GM12878 (cell line): ENCODE results near the gene RNF41. TPM values are rescaled to one million over a fixed set of nuclear protein-coding genes. Genes with fewer than 3 reads are reported as not detected.

Experiments used
- ATAC-seq: fragments of 200-7000 bp; cut with Tn5 transposase; 3 replicates; pipeline ENCODE4 v1.9.1; 2020; ENCODE audit warnings: mild to moderate bottlenecking, moderate library complexity
- BruUV-seq: library from RNA; stranded (reverse); fragments of 400-500 nt; replicated peaks from 2 replicates; lab custom pipeline; 2021; lab: Mats Ljungman, UMichigan
- CTCF ChIA-PET: fragments of 300-600 bp; sonication (Branson Sonifier 250); formaldehyde crosslinking; extraction: SDS; loops from one replicate; lab custom pipeline; 2021; ENCODE audit warnings: inconsistent platforms; lab: Yijun Ruan, JAX
- POLR2A ChIA-PET: fragments of 350-600 bp; formaldehyde crosslinking; extraction: SDS; loops from one replicate; lab custom pipeline; 2021; ENCODE audit warnings: inconsistent platforms; lab: Charles Lee
- RAD21 ChIA-PET: fragments of 300-600 bp; sonication (Branson Sonifier 250); formaldehyde crosslinking; loops from one replicate; lab custom pipeline; 2023; ENCODE audit warnings: antibody characterized with exemption; ENCODE audit not compliant: unreplicated experiment; lab: Charles Lee
- SMC1A ChIA-PET: fragments of 300-600 bp; sonication (Branson Sonifier 250); formaldehyde crosslinking; loops from one replicate; lab custom pipeline; 2023; ENCODE audit not compliant: unreplicated experiment, uncharacterized antibody; lab: Charles Lee
- DNase-seq: peaks from one replicate; pipeline ENCODE4 v3.0.0-alpha.2; 2011; ENCODE audit warnings: low read depth, low spot score
- FAIRE-seq: peaks from 3 replicates; lab custom pipeline; 2011; peaks lifted over from hg19 to GRCh38; lab: Jason Lieb, UNC
- H2AFZ ChIP-seq: 2 replicates; pipeline ENCODE4 v1.6.0; 2011; ENCODE audit warnings: low read depth, low read length, control low read depth; ENCODE audit not compliant: control insufficient read depth
- H3K27ac ChIP-seq: 2 replicates; pipeline ENCODE4 v1.5.1; 2011; ENCODE audit warnings: control low read depth; ENCODE audit not compliant: control insufficient read depth, insufficient read depth
- H3K27me3 ChIP-seq, 2 experiments: replicated peaks in 1 of 2; 2 replicates each; pipeline versions ENCODE4 v1.6.0 to v1.6.1; 2011; ENCODE audit warnings: low read length in 1 of 2; ENCODE audit not compliant: control insufficient read depth in 2 of 2, insufficient read depth in 2 of 2
- H3K36me3 ChIP-seq, 2 experiments: 2 replicates each; pipeline ENCODE4 v1.5.1; 2011; ENCODE audit warnings: low read length in 1 of 2; ENCODE audit not compliant: control insufficient read depth in 2 of 2, insufficient read depth in 2 of 2
- H3K4me1 ChIP-seq: 2 replicates; pipeline ENCODE4 v1.6.1; 2011; ENCODE audit warnings: mild to moderate bottlenecking, low read length, moderate library complexity, mixed read lengths; ENCODE audit not compliant: control insufficient read depth, insufficient read depth
- H3K4me2 ChIP-seq: 2 replicates; pipeline ENCODE4 v1.6.0; 2011; ENCODE audit warnings: control low read depth; ENCODE audit not compliant: control insufficient read depth, insufficient read depth
- H3K4me3 ChIP-seq: fragments of 200-600 bp; sonication (generic); 2 replicates; pipeline ENCODE4 v1.5.1; 2016
- H3K79me2 ChIP-seq: 2 replicates; pipeline ENCODE4 v1.6.0; 2011; ENCODE audit warnings: low read length; ENCODE audit not compliant: control insufficient read depth, insufficient read depth
- H3K9ac ChIP-seq: 2 replicates; pipeline ENCODE4 v1.8.0; 2011; ENCODE audit warnings: low read length, control low read depth, mixed read lengths; ENCODE audit not compliant: control insufficient read depth, insufficient read depth
- H3K9me3 ChIP-seq: replicated peaks from 3 replicates; pipeline ENCODE4 v1.5.1; 2011; ENCODE audit warnings: mild to moderate bottlenecking, low read length; ENCODE audit not compliant: control insufficient read depth, insufficient read depth
- H4K20me1 ChIP-seq: 2 replicates; pipeline ENCODE4 v1.6.0; 2011; ENCODE audit not compliant: control insufficient read depth, insufficient read depth
- CEBPZ ChIP-seq: fragments of 150-350 bp; IDR thresholded peaks from 2 replicates; pipeline ENCODE4 v1.6.1; 2016; ENCODE audit warnings: low read depth, low read length
- CHD1 ChIP-seq: IDR thresholded peaks from 2 replicates; pipeline ENCODE4 v1.6.1; 2012; ENCODE audit warnings: low read depth, low read length, improper control_type of control experiment
- EED ChIP-seq: sonication (generic); IDR thresholded peaks from 2 replicates; pipeline ENCODE4 v1.6.1; 2016; ENCODE audit warnings: antibody characterized with exemption, low read depth
- HSF1 ChIP-seq: fragments of 150-350 bp; IDR thresholded peaks from 2 replicates; pipeline ENCODE4 v1.6.1; 2014; ENCODE audit warnings: mild to moderate bottlenecking, low read depth, low read length
- IRF5 ChIP-seq: fragments of 450-650 bp; IDR thresholded peaks from 2 replicates; pipeline ENCODE4 v1.6.1; 2017; ENCODE audit warnings: borderline replicate concordance
- MYC ChIP-seq: IDR thresholded peaks from 2 replicates; pipeline ENCODE4 v1.6.1; 2011; ENCODE audit warnings: mild to moderate bottlenecking, low read length, moderate library complexity, inconsistent platforms; ENCODE audit not compliant: insufficient read depth, insufficient replicate concordance, insufficient read length, severe bottlenecking
- NFYA ChIP-seq: IDR thresholded peaks from 2 replicates; pipeline ENCODE4 v1.6.1; 2011; ENCODE audit warnings: low read depth, mild to moderate bottlenecking, low read length, improper control_type of control experiment, borderline replicate concordance
- NFYB ChIP-seq: IDR thresholded peaks from 2 replicates; pipeline ENCODE4 v1.6.1; 2011; ENCODE audit warnings: low read depth, mild to moderate bottlenecking, low read length, improper control_type of control experiment, moderate library complexity; ENCODE audit not compliant: insufficient read depth
- POLR2AphosphoS5 ChIP-seq: IDR thresholded peaks from 2 replicates; pipeline ENCODE4 v1.6.1; 2011; ENCODE audit warnings: mild to moderate bottlenecking, low read length, inconsistent platforms
- in situ Hi-C: fragments of 300-500 bp; cut with MboI; formaldehyde crosslinking; loops from 9 replicates; pipeline ENCODE4 v1.14.3; 2018; ENCODE audit warnings: mixed read lengths
- intact Hi-C: fragments of 100-400 bp; cut with micrococcal nuclease; formaldehyde crosslinking; loops from one replicate; pipeline ENCODE4 v1.14.2; 2022; ENCODE audit not compliant: unreplicated experiment
- polyA plus RNA-seq, 11 experiments: library from polyadenylated mRNA; depleted of rRNA in 4 of 11; unstranded in 6 of 11; stranded (reverse) in 5 of 11; fragments of >200 nt; fragmentation: Nextera tagmentation in 4 of 11; fragmentation: Illumina TruSeq in 1 of 11; extraction: Ambion mirVana in 4 of 11; extraction: Trizol in 1 of 11; gene quantifications; 1 replicate in 1 of 11; 2 replicates in 10 of 11; pipeline versions ENCODE4 v1.2.1 to v1.2.3, GENCODE V29; 2011 to 2016; ENCODE audit warnings: inconsistent platforms in 2 of 11, missing spikeins in 2 of 11, low read depth in 1 of 11
- total RNA-seq, 4 experiments: library from RNA; depleted of rRNA in 3 of 4; stranded (reverse); fragments of >200 nt in 3 of 4; fragmentation: Illumina TruSeq in 1 of 4; extraction: Trizol in 1 of 4; gene quantifications; 2 replicates each; pipeline versions ENCODE4 v1.2.1 to v1.2.3, GENCODE V29; 2013 to 2021
- TF ChIP-seq, protein P1 (sequence below): fragments of 450-650 bp; conservative IDR thresholded peaks from 2 replicates; pipeline ENCODE4 v1.6.1; 2017; ENCODE audit warnings: mild to moderate bottlenecking, moderate library complexity

Gene RNF41
- total and polyA plus RNA-seq, 10 of the 15 experiments (the other 5 are each of a cell fraction or from before 2014, with no cell fraction given) = 11.1 to 47.8 (median 30.6) TPM

DNA sequence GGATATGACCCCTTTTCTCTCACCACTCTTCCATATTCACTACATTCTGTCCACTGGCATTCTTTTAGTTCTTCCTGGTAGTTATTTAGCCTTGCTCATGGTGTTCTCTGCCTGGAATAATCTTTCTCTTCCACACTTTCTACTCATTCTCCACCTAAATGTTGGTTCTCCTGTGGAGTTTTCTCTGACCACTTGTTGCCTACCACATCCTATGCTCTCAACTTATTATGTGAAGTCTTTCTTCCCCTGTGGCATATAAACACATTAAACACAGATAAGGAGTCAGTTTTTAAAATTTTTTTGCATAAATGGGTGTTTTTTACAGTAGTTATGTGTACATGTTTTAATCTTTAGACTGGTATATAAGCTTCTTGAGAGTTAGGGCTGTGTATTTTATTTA is 29.1 kb downstream of the RNF41 start:
- Histone ChIP-seq H2AFZ (no peak overlapping the region), H3K79me2 (peaks cover 16% of the 10 kb centered on the region), H3K4me1 (0 out of 2 replicates have a peak, but pooled peaks cover 1% of the 10 kb centered on the region), H3K27ac (no peak overlapping the region), H3K9ac (no peak overlapping the region), H3K4me2 (no peak overlapping the region), H3K4me3 (no peak overlapping the region), H3K9me3 (no peaks in the 10 kb centered on the region), H4K20me1 (no peaks in the 10 kb centered on the region), H3K27me3 (no peaks in the 10 kb centered on the region), H3K36me3 (no peaks in the 10 kb centered on the region)
- POLR2A ChIA-PET = interaction anchor here (0.5 to 7.7 kb wide), 5 partner anchors 29 to 285 kb away, joined by 3 to 68 read pairs (median 3); partner anchors contain the start of genes ESYT1, RNF41 and ZC3H10
- CTCF ChIA-PET = interaction anchor here (0.7 to 8.9 kb wide), 22 partner anchors 11 to 456 kb away, joined by 3 to 129 read pairs (median 4); partner anchors contain the start of genes ANKRD52, ESYT1, RNF41 and TIMELESS
- no peak for DNase-seq
- no TSS peak for BruUV-seq
- SMC1A ChIA-PET = interaction anchor here (0.7 to 6.2 kb wide), 7 partner anchors 29 to 454 kb away, joined by 3 to 68 read pairs (median 5); partner anchors contain the start of genes ESYT1 and RNF41
- in situ Hi-C loops (loop anchor here (5.0 kb wide), 1 partner anchor 275 kb away; the partner anchor contains the start of gene SPRYD4), intact Hi-C loops (loop anchor here (2.0 to 10.0 kb wide), 2 partner anchors 306 to 402 kb away; no protein-coding TSS in a partner anchor)
- no peak for FAIRE-seq
- RAD21 ChIA-PET = interaction anchor here (0.8 to 1.6 kb wide), 4 partner anchors 29 to 272 kb away, joined by 3 to 9 read pairs (median 4); partner anchors contain the start of genes ESYT1 and RNF41
- ATAC-seq = no peak
- no peak for TF ChIP-seq POLR2AphosphoS5
- TF ChIP-seq EED = no peak
- TF ChIP-seq NFYB = no peak
- no peak for TF ChIP-seq MYC
- TF ChIP-seq, protein P1, sequence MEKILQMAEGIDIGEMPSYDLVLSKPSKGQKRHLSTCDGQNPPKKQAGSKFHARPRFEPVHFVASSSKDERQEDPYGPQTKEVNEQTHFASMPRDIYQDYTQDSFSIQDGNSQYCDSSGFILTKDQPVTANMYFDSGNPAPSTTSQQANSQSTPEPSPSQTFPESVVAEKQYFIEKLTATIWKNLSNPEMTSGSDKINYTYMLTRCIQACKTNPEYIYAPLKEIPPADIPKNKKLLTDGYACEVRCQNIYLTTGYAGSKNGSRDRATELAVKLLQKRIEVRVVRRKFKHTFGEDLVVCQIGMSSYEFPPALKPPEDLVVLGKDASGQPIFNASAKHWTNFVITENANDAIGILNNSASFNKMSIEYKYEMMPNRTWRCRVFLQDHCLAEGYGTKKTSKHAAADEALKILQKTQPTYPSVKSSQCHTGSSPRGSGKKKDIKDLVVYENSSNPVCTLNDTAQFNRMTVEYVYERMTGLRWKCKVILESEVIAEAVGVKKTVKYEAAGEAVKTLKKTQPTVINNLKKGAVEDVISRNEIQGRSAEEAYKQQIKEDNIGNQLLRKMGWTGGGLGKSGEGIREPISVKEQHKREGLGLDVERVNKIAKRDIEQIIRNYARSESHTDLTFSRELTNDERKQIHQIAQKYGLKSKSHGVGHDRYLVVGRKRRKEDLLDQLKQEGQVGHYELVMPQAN = no peak
- TF ChIP-seq IRF5 = no peak
- no peak for TF ChIP-seq CHD1
- no peak for TF ChIP-seq CEBPZ
- TF ChIP-seq NFYA = no peak
- TF ChIP-seq HSF1 = no peak
